ENCODE data around the gene DDX42. TPM values are rescaled to one million over a fixed set of nuclear protein-coding genes. Genes with fewer than 3 reads are reported as not detected.

Gene DDX42
- total RNA-seq, 4 donors from 2014 or later, result 106 to 154 (median 123) TPM

DNA sequence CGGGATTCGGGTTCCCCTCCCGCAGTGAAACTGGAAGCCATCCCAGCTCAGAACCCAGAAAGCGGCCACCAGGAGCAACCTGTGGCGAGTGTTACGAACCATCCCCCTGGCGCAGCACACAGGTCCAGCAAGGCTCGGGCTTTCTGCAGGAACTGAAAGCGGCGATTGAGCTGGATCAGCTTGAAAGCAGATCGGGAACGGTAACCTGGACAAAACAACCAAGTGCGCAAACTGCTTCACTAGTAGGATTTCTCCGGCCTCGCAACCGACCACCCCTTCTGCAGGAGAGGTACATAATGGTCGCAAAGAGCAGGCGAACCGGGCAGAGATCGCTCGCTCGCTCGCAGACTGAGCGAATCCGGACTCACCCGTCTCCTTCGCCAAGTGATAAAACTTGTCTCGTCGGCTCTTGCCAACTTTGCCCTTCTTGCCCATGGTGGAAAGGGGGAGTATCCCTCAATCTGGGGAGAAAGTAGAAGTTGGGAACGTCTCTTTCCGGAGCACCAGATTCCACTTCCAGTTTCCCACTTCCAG is 52.6 kb downstream of the DDX42 start:
- H3K4me3 ChIP-seq, result peak overlapping the region; percentile 50 to 93 (median 91)
- H3K36me3 ChIP-seq, result peaks cover 7 to 70% (median 57%) of the 10 kb centered on the region in 3 donors
- WGBS, 2 donors, result 0% methylated on average over 27 to 30 of the region's 31 CpGs
- DNase-seq (ENCODE audit: low spot score in 2 of 2), result no peak
- H3K27me3 ChIP-seq, result no peaks in the 10 kb centered on the region
- H3K27ac ChIP-seq, result peak overlapping the region; percentile 89 to 95 (median 94)
- H3K4me1 ChIP-seq, result peaks cover 0 to 46% (median 19%) of the 10 kb centered on the region in 4 donors
- no peak for TF ChIP-seq EP300 (IDR thresholded peaks at IDR 0.05)
- TF ChIP-seq, protein P1, sequence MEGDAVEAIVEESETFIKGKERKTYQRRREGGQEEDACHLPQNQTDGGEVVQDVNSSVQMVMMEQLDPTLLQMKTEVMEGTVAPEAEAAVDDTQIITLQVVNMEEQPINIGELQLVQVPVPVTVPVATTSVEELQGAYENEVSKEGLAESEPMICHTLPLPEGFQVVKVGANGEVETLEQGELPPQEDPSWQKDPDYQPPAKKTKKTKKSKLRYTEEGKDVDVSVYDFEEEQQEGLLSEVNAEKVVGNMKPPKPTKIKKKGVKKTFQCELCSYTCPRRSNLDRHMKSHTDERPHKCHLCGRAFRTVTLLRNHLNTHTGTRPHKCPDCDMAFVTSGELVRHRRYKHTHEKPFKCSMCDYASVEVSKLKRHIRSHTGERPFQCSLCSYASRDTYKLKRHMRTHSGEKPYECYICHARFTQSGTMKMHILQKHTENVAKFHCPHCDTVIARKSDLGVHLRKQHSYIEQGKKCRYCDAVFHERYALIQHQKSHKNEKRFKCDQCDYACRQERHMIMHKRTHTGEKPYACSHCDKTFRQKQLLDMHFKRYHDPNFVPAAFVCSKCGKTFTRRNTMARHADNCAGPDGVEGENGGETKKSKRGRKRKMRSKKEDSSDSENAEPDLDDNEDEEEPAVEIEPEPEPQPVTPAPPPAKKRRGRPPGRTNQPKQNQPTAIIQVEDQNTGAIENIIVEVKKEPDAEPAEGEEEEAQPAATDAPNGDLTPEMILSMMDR (IDR thresholded peaks at IDR 0.05), result no peak
- TF ChIP-seq POLR2A (IDR thresholded peaks at IDR 0.05), result no peak
- H3K9me3 ChIP-seq, result no peaks in the 10 kb centered on the region

DNA sequence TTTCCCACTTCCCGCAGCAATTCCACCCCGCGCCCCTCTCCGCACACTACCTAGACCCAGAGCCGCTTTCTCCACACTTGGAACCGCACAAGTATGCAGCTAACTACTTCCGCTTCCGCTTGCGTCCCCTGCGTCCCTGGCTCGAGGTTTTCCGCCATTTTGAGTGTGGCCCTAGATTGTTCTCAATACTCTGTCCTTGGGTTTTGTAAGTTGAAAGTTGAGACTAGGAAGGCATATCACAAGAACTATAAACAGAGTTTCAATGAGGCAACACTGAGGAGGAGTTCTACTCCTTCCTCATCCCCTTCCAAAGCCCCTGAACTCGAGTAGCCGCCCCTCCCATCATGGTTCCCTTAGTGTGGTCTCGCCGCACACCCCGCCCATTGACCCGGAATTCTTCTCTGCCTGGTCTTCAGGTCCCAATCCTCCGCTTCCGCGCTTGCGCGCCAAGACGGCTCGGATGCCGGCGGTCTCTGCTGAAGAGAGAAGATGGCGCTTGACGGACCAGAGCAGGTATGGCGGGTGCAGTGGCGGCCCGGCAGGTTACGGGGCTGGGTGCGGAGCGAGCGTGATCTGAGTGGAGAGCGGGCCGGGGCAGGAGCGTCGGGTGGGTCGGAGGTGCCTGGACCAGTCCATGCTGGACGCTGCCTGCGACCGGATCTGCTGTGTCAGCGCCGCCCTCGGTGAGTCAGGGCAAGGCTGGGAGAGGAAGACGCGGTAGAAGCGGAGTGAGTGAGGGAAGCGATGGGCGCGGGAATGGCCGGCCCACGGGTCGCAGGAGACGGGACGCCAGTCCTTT is 53.2 kb downstream of the DDX42 start, which contains the start of the genes FTSJ3 and PSMC5:
FTSJ3 (minus strand) TSS at position 662 of the 799 bp plus-strand sequence. CDS start 761 bp downstream, outside the sequence.
PSMC5 (plus strand) TSS at position 430 of the 799 bp plus-strand sequence; CDS start at position 490, 60 bp downstream.
- H3K27me3 ChIP-seq, result no peaks in the 10 kb centered on the region
- 1% methylated on average over 53 to 58 of the region's 58 CpGs for WGBS, 2 donors

DNA sequence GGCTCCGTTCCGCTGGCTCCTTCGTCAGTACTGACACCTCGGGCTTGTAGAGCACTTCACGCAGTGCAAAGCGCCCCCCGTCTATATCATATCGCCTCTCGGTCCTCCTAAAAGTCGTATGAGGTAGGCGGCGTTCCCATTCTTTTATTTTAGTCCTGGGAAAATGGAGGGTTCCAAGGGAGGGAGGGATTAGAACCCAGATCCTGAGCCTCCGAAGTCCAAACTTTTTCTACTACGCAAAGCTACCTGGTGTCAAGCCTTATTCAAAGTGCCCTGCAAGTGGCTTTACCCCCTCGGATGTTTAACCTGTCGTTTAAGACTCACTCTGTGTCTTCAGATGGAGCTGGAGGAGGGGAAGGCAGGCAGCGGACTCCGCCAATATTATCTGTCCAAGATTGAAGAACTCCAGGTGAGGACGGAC is 53.8 kb downstream of the DDX42 start:
- no peaks in the 10 kb centered on the region for H3K9me3 ChIP-seq
- peaks cover 0 to 45% (median 19%) of the 10 kb centered on the region in 4 donors for H3K4me1 ChIP-seq
- peaks cover 10 to 70% (median 50%) of the 10 kb centered on the region in 3 donors for H3K36me3 ChIP-seq
- WGBS, 2 donors, result 1 to 2% methylated on average over 12 to 19 of the region's 19 CpGs
- peak overlapping the region; percentile 50 to 93 (median 91) for H3K4me3 ChIP-seq
- no peak for TF ChIP-seq POLR2A (IDR thresholded peaks at IDR 0.05)
- TF ChIP-seq EP300 (IDR thresholded peaks at IDR 0.05), result no peak
- TF ChIP-seq, protein P1 (IDR thresholded peaks at IDR 0.05), result peak in 1 of 5 experiments; percentile 7
- no peak for DNase-seq (ENCODE audit: low spot score in 2 of 2)
- H3K27me3 ChIP-seq, result no peaks in the 10 kb centered on the region
- H3K27ac ChIP-seq, result peak overlapping the region; percentile 89 to 95 (median 94)

More for the DNA sequence above, 53.2 kb downstream of the DDX42 start, which contains the start of the genes FTSJ3 and PSMC5:
- DNase-seq (ENCODE audit: low spot score in 2 of 2), result peak; percentile 92 to 95
- H3K4me1 ChIP-seq, result peaks cover 0 to 46% (median 19%) of the 10 kb centered on the region in 4 donors
- TF ChIP-seq, protein P1 (IDR thresholded peaks at IDR 0.05), result peak in 4 of 5 experiments; percentile 33 to 72 (median 52)
- TF ChIP-seq EP300 (IDR thresholded peaks at IDR 0.05) (peak; percentile 51 to 99), POLR2A (IDR thresholded peaks at IDR 0.05) (peak; percentile 44 to 75)
- peak within 1 kb of the TSS; percentile 89 to 95 (median 94) for H3K27ac ChIP-seq
- H3K9me3 ChIP-seq, result no peaks in the 10 kb centered on the region
- peaks cover 8 to 70% (median 54%) of the 10 kb centered on the region in 3 donors for H3K36me3 ChIP-seq
- H3K4me3 ChIP-seq, result peak within 1 kb of the TSS; percentile 50 to 93 (median 91)

DNA sequence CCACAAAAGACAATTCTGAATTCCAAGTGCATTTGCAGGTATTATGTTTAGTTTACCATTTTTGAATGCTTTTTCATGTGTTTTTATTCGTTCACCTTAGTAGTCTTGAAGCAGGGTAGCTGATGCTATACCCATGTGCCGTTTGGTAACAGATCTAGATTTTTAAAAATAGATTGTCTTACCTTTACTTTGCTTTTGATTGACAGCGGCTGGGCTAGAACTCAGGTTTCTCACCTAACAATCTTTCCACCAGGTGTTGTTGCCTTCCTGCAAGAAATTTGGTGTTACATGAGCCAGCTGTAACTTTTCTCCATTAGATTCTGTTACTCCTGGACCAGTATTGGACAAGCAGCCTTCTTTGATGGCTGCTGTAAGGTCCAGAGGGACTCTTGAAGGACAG is 55.0 kb downstream of the DDX42 start:
- 94 to 98% methylated on average over 3 of the region's 3 CpGs for WGBS, 2 donors
- DNase-seq (ENCODE audit: low spot score in 2 of 2), result no peak
- no peaks in the 10 kb centered on the region for H3K9me3 ChIP-seq
- H3K27me3 ChIP-seq, result no peaks in the 10 kb centered on the region
- H3K4me3 ChIP-seq, result no peak overlapping the region
- peaks cover 0 to 43% (median 19%) of the 10 kb centered on the region in 4 donors for H3K4me1 ChIP-seq
- TF ChIP-seq, protein P1 (IDR thresholded peaks at IDR 0.05), result no peak
- TF ChIP-seq POLR2A (IDR thresholded peaks at IDR 0.05) (no peak), EP300 (IDR thresholded peaks at IDR 0.05) (no peak)
- H3K27ac ChIP-seq, result peak overlapping the region in 2 of 4 donors; percentile 2 to 94
- peaks cover 10 to 70% (median 50%) of the 10 kb centered on the region in 3 donors for H3K36me3 ChIP-seq
